ENCODE data around the gene FKTN.
"Not testable (repeated sequence)": the region's sequence is repeated elsewhere in the genome, so short reads cannot be mapped to it uniquely, and the experiment has no call there.

The FKTN gene

GRCh38 chr9:105572455-105572854 lies 14.5 kb downstream of the FKTN start:
- Histone ChIP-seq H3K4me3 (no peak overlapping the region), H3K4me1 (no peaks in the 10 kb centered on the region), H3K27me3 (ENCODE audit: low read depth) (no peaks in the 10 kb centered on the region), H3K9me3 (no peaks in the 10 kb centered on the region), H3K36me3 (replicated peaks) (no peaks in the 10 kb centered on the region; the same call in 1 of the 2 replicates)
- DNase-seq (ENCODE audit: low spot score in 2 of 2), result no peak
- in situ Hi-C loops (cut with MboI; ENCODE audit: low sequenced_read_pairs), result no loop called here

- H3K4me3 ChIP-seq; DNase-seq (ENCODE audit: low spot score in 2 of 2); in situ Hi-C loops (cut with MboI; ENCODE audit: low sequenced_read_pairs); H3K36me3 ChIP-seq (replicated peaks); H3K9me3 ChIP-seq; H3K4me1 ChIP-seq; H3K27me3 ChIP-seq (ENCODE audit: low read depth): not testable (repeated sequence)
Observed at GRCh38 chr9:105579952-105580351, 22.0 kb downstream of the FKTN start.

GRCh38 chr9:105581550-105581949 lies 23.6 kb downstream of the FKTN start:
- in situ Hi-C loops (cut with MboI; ENCODE audit: low sequenced_read_pairs); H3K9me3 ChIP-seq; DNase-seq (ENCODE audit: low spot score in 2 of 2); H3K4me1 ChIP-seq; H3K4me3 ChIP-seq; H3K36me3 ChIP-seq (replicated peaks); H3K27me3 ChIP-seq (ENCODE audit: low read depth): not testable (repeated sequence)

- H3K4me1 ChIP-seq, result no peaks in the 10 kb centered on the region
- no peaks in the 10 kb centered on the region for H3K27me3 ChIP-seq (ENCODE audit: low read depth)
- H3K4me3 ChIP-seq, result no peak overlapping the region
- no peak for DNase-seq (ENCODE audit: low spot score in 2 of 2)
- no peaks in the 10 kb centered on the region for H3K36me3 ChIP-seq (replicated peaks)
- in situ Hi-C loops (cut with MboI; ENCODE audit: low sequenced_read_pairs), result no loop called here
- H3K9me3 ChIP-seq, result no peaks in the 10 kb centered on the region
Observed at GRCh38 chr9:105593145-105593544, 35.2 kb downstream of the FKTN start.

- Histone ChIP-seq H3K9me3 (no peaks in the 10 kb centered on the region), H3K27me3 (ENCODE audit: low read depth) (no peaks in the 10 kb centered on the region), H3K36me3 (replicated peaks) (0 out of 2 replicates have a peak, but pooled peaks cover 2% of the 10 kb centered on the region), H3K4me3 (no peak overlapping the region), H3K4me1 (no peaks in the 10 kb centered on the region)
- DNase-seq (ENCODE audit: low spot score in 2 of 2), result peak; percentile 19 to 59
- in situ Hi-C loops (cut with MboI; ENCODE audit: low sequenced_read_pairs), result loop anchor here (25.0 kb wide), 1 partner anchor 253 kb away; no protein-coding TSS in a partner anchor
Observed at GRCh38 chr9:105608721-105609598, 51.0 kb downstream of the FKTN start.

- in situ Hi-C loops (cut with MboI; ENCODE audit: low sequenced_read_pairs), result loop anchor here (25.0 kb wide), 1 partner anchor 241 kb away; no protein-coding TSS in a partner anchor
- Histone ChIP-seq H3K4me3 (no peak overlapping the region), H3K9me3 (no peaks in the 10 kb centered on the region), H3K4me1 (no peaks in the 10 kb centered on the region), H3K27me3 (ENCODE audit: low read depth) (no peaks in the 10 kb centered on the region), H3K36me3 (replicated peaks) (no peaks in the 10 kb centered on the region)
- DNase-seq (ENCODE audit: low spot score in 2 of 2), result no peak
Observed at GRCh38 chr9:105621001-105621400, 63.1 kb downstream of the FKTN start.

- H3K4me1 ChIP-seq, result no peaks in the 10 kb centered on the region
- no peak for DNase-seq (ENCODE audit: low spot score in 2 of 2)
- in situ Hi-C loops (cut with MboI; ENCODE audit: low sequenced_read_pairs), result no loop called here
- H3K4me3 ChIP-seq, result no peak overlapping the region
- no peaks in the 10 kb centered on the region for H3K9me3 ChIP-seq
- no peaks in the 10 kb centered on the region for H3K27me3 ChIP-seq (ENCODE audit: low read depth)
- H3K36me3 ChIP-seq (replicated peaks), result no peaks in the 10 kb centered on the region
Observed at GRCh38 chr9:105625088-105625487, 67.2 kb downstream of the FKTN start.

GRCh38 chr9:105632807-105633206 lies 74.9 kb downstream of the FKTN start:
- Histone ChIP-seq H3K4me3 (no peak overlapping the region), H3K27me3 (ENCODE audit: low read depth) (no peaks in the 10 kb centered on the region), H3K9me3 (no peaks in the 10 kb centered on the region), H3K4me1 (no peaks in the 10 kb centered on the region), H3K36me3 (replicated peaks) (no peaks in the 10 kb centered on the region)
- peak in 1 of 2 experiments; percentile 28 for DNase-seq (ENCODE audit: low spot score in 2 of 2)
- in situ Hi-C loops (cut with MboI; ENCODE audit: low sequenced_read_pairs), result no loop called here

GRCh38 chr9:105633411-105633810 lies 75.5 kb downstream of the FKTN start:
- Histone ChIP-seq H3K9me3 (no peaks in the 10 kb centered on the region), H3K4me3 (no peak overlapping the region), H3K36me3 (replicated peaks) (no peaks in the 10 kb centered on the region), H3K4me1 (no peaks in the 10 kb centered on the region), H3K27me3 (ENCODE audit: low read depth) (no peaks in the 10 kb centered on the region)
- DNase-seq (ENCODE audit: low spot score in 2 of 2), result no peak
- in situ Hi-C loops (cut with MboI; ENCODE audit: low sequenced_read_pairs), result no loop called here

- in situ Hi-C loops (cut with MboI; ENCODE audit: low sequenced_read_pairs), result no loop called here
- H3K4me3 ChIP-seq, result no peak overlapping the region
- DNase-seq (ENCODE audit: low spot score in 2 of 2), result no peak
- H3K36me3 ChIP-seq (replicated peaks), result no peaks in the 10 kb centered on the region; the same call in 1 of the 2 replicates
- no peaks in the 10 kb centered on the region for H3K27me3 ChIP-seq (ENCODE audit: low read depth)
- H3K9me3 ChIP-seq, result no peaks in the 10 kb centered on the region
- H3K4me1 ChIP-seq, result no peaks in the 10 kb centered on the region
Observed at GRCh38 chr9:105636331-105636730, 78.4 kb downstream of the FKTN start.

- H3K4me1 ChIP-seq, result no peaks in the 10 kb centered on the region
- no peaks in the 10 kb centered on the region for H3K27me3 ChIP-seq (ENCODE audit: low read depth)
- DNase-seq (ENCODE audit: low spot score in 2 of 2), result no peak
- in situ Hi-C loops (cut with MboI; ENCODE audit: low sequenced_read_pairs), result no loop called here
- no peak overlapping the region for H3K4me3 ChIP-seq
- H3K9me3 ChIP-seq, result no peaks in the 10 kb centered on the region
- no peaks in the 10 kb centered on the region; the same call in 1 of the 2 replicates for H3K36me3 ChIP-seq (replicated peaks)
Observed at GRCh38 chr9:105637787-105638395, 80.0 kb downstream of the FKTN start.

- Histone ChIP-seq H3K36me3 (replicated peaks) (no peaks in the 10 kb centered on the region; the same call in 1 of the 2 replicates), H3K4me1 (no peaks in the 10 kb centered on the region), H3K4me3 (no peak overlapping the region), H3K9me3 (no peaks in the 10 kb centered on the region), H3K27me3 (ENCODE audit: low read depth) (no peaks in the 10 kb centered on the region)
- in situ Hi-C loops (cut with MboI; ENCODE audit: low sequenced_read_pairs), result no loop called here
- DNase-seq (ENCODE audit: low spot score in 2 of 2), result no peak
Observed at GRCh38 chr9:105639936-105640335, 82.0 kb downstream of the FKTN start.

GRCh38 chr9:105643795-105644194 lies 85.9 kb downstream of the FKTN start:
- DNase-seq (ENCODE audit: low spot score in 2 of 2), result no peak
- Histone ChIP-seq H3K27me3 (ENCODE audit: low read depth) (no peaks in the 10 kb centered on the region), H3K4me1 (no peaks in the 10 kb centered on the region; the same call in 1 of the 2 replicates), H3K36me3 (replicated peaks) (no peaks in the 10 kb centered on the region; the same call in 1 of the 2 replicates), H3K9me3 (no peaks in the 10 kb centered on the region), H3K4me3 (no peak overlapping the region)
- in situ Hi-C loops (cut with MboI; ENCODE audit: low sequenced_read_pairs), result no loop called here

All from HAP-1 (cell line).